CD4-positive, alpha-beta T cell treated with Interleukin-17A for 1 hour (primary cell): ENCODE results near the gene AVPR2.

Source experiments
- DNase-seq: peaks from one replicate; pipeline ENCODE4 v3.0.0-alpha.2; 2020

AVPR2 gene

GRCh38 chrX:153920546-153920945 lies 16.1 kb downstream of the AVPR2 start:
- DNase-seq = no peak

- DNase-seq = no peak
These were observed 16.6 kb downstream of the AVPR2 start for GRCh38 chrX:153921070-153921469.

- no peak for DNase-seq
These were observed 17.3 kb downstream of the AVPR2 start for GRCh38 chrX:153921511-153922446.

GRCh38 chrX:153922932-153923857 lies 18.7 kb downstream of the AVPR2 start:
- DNase-seq = no peak

- peak; percentile 62 for DNase-seq
These were observed 19.8 kb downstream of the AVPR2 start for GRCh38 chrX:153924149-153924861.

- no peak for DNase-seq
These were observed 20.9 kb downstream of the AVPR2 start for GRCh38 chrX:153925387-153925738.

GRCh38 chrX:153925739-153926551 lies 21.5 kb downstream of the AVPR2 start, which contains the start of gene ARHGAP4:
TSS of gene ARHGAP4 (minus strand) at chrX:153926264. CDS start at chrX:153926202, 62 bp downstream.
- peak; percentile 42 for DNase-seq

- no peak for DNase-seq
These were observed 22.0 kb downstream of the AVPR2 start for GRCh38 chrX:153926552-153926857.

- peak; percentile 85 for DNase-seq
These were observed 22.6 kb downstream of the AVPR2 start for GRCh38 chrX:153926858-153927671.

GRCh38 chrX:153927672-153927921 lies 23.1 kb downstream of the AVPR2 start:
- DNase-seq = no peak

- peak; percentile 96 for DNase-seq
These were observed 23.7 kb downstream of the AVPR2 start for GRCh38 chrX:153927922-153928760.

GRCh38 chrX:153928846-153929245 lies 24.4 kb downstream of the AVPR2 start:
- no peak for DNase-seq

GRCh38 chrX:153929576-153929975 lies 25.1 kb downstream of the AVPR2 start:
- DNase-seq = no peak

GRCh38 chrX:153930011-153930910 lies 25.8 kb downstream of the AVPR2 start:
- DNase-seq = no peak

- no peak for DNase-seq
These were observed 26.7 kb downstream of the AVPR2 start for GRCh38 chrX:153931151-153931550.

GRCh38 chrX:153931748-153932147 lies 27.3 kb downstream of the AVPR2 start:
- no peak for DNase-seq

GRCh38 chrX:153932220-153932915 lies 27.9 kb downstream of the AVPR2 start:
- DNase-seq = no peak

- no peak for DNase-seq
These were observed 29.3 kb downstream of the AVPR2 start for GRCh38 chrX:153933748-153934147.
